ENCODE measurements around the gene HDHD3.
"Not testable (repeated sequence)": the region's sequence is repeated elsewhere in the genome, so short reads cannot be mapped to it uniquely, and the experiment has no call there.

The HDHD3 gene

DNA sequence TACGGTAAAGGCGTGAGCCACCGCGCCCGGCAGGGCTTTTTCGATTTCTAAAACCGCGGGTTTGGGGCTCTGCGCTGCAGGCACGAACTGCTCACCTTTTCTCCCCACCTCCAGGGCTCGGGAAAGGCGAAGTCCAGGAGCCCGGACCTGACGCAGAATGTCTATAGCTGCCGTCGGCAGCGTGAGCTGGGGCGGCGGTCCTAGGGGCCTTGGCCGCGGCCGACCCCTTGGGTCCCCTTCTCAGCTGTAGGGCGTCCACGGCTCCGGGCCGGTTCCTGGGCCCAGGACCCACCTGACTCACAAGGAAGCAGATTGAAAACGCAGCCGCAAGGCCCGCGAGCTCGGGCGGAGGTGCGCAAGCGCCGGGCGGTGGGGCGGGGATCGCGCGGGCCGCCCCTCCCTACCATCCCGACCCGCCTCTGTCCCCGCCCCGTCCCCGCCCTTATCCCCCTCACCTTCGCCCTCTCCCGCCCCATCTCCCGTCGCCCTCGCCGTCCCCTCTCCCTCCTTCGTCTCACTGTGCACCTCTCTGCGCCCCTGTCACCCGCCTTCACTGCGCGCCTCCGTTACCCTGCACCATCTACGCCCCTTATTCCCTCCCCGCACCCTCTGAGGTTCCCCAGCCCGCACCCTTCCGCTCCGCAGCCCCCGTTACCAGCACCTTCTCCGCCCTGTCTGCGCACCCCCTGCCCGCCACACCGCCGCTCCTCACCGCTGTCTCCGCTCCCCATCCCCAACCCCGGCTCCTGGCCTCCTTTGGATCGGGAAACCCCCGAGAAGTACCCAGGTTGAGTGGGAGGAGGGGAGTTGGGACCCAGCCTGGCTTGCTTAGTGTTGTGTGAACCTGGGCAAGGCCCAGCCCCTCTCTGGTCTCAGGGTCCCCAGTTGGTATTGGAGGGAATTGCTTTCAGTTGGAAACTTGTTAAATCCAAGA is at the start of gene HDHD3:
Gene HDHD3 (minus strand): TSS at position 353 of the 934 bp plus-strand sequence. CDS start 2,632 bp downstream, outside the sequence.
- peak; percentile 66 to 73 for DNase-seq (ENCODE audit: low read depth in 2 of 2)

DNA sequence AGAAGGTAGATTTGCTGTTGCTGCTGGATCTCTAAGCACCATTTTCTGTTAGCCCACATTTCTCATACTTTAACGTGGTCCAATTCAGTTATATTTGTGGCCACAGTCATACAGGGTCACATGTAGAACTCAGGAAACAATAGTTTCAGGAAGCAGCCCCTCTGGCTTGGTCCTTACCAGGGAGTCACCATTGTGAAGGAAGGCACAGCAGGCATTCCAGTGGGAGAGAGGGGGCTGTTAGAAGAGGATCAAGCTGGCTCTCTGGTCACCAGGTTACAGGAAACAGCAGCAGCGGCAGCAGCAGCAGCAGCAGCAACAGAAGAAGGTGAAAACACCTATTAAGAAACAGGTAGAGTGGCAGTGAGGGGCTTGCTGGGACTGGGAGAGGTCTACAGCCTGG is 48.3 kb upstream of the HDHD3 start:
- DNase-seq (ENCODE audit: low read depth in 2 of 2), result no peak

DNA sequence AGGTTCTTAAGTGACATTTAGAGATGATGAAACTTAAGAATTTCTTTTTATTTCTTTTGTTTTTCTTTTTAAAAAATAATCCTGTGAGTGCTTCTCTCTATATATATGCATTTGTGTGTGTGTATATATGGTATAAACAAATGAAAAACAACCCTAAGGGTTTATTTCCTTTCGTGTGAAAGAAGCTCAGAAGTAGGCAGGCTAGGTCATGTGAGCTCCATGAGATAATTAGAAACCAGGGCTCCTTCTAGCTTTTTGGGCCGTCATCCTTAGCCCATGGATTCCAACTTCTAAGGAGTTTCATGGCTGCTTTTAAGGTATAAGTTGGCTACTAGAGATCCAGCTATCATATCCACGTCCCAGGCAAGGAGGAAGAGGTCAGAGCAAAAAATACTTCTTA is 44.9 kb upstream of the HDHD3 start:
- DNase-seq (ENCODE audit: low read depth in 2 of 2), result no peak

- no peak for DNase-seq (ENCODE audit: low read depth in 2 of 2)
These were observed 40.6 kb upstream of the HDHD3 start for GRCh38 chr9:113417370-113417769.

DNA sequence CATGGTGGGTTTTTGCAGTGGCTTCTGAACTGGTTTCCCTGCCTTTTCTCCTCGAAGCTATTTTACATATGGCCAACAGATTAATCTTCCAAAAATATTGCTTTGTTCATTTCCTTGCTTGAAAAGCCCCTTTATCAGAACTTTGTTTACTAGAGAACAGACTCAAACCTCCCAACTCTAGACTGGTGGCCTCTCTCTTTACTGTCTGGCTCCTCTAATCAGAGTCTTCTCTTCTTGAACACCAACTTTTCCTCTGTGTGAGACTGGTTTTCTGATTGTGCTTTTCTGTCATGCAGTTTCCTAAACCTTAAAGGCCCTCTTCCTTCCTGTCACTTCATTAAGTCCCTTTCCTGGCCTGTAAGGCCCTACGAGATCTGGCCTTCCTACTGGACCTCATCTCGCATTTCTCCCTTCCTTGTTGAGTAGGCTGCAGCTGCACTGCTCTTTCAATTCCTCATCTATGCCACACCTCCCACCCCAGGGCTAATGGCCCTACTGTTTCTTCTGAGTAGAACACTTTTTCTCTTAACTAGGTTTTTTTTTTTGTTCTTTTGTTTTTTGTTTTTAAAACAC is 39.4 kb upstream of the HDHD3 start:
- no peak for DNase-seq (ENCODE audit: low read depth in 2 of 2)

DNA sequence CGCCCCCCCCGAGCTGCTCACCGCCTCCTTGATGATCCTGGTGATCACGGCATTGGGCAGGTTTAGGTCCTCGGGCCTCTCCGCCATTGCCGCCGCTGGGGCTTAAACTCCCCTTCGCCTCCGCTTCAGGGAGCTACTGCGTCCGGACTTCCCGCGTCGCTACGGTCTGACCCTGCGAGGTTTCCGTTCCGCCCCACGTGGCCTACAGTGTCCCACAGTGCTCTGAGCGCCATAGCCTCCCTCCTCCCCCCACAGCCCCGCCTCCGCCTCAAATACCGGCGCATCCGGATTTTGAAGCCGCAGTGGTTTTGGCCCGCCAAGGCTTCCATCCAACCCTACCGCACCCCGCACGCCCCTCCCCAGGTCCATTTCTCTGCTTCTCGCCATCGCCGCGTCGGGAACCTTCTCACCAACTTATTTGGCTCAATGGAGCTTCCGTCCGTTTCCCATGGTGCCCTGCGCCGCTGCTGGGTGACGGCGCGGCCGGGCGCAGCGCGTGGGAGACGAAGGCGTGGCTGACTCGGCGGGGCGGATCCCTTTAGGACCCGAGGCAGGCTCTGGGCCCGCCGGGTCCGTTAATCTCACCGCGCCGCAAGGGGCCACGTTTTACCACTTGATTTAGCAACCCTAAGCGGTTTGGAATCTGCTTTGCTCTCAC is 33.5 kb upstream of the HDHD3 start, which contains the start of the genes C9orf43 and POLE3:
Gene C9orf43 (plus strand): TSS at position 541 of the 658 bp plus-strand sequence. CDS start 2,747 bp downstream, outside the sequence.
Gene POLE3 (minus strand): TSS at position 469 of the 658 bp plus-strand sequence. CDS start 382 bp downstream, at position 87.
- DNase-seq (ENCODE audit: low read depth in 2 of 2), result peak; percentile 92 to 95

- DNase-seq (ENCODE audit: low read depth in 2 of 2), result no peak
These were observed 33.1 kb upstream of the HDHD3 start for GRCh38 chr9:113409883-113410206.

DNA sequence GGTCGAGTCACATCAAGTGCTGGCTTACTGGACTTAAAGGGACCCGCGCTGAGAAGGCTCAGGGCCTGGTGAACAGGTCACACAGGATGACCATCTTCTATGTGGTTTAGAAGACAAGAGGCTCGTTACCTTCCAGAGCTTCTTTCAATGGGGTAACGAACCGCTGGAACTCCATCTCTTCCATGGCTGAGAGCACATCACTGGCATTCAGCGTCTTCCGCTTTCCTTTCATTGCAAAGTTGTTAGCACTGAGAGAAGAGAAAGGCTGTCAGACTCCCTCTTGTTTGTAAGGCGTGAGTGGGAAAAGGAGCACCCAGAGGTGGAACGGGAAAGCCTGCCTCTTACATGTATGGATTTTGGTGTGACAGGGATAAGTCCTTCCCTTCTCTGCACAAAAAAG is 32.7 kb upstream of the HDHD3 start:
- no peak for DNase-seq (ENCODE audit: low read depth in 2 of 2)

- DNase-seq (ENCODE audit: low read depth in 2 of 2), result peak; percentile 23 to 37
These were observed 30.2 kb upstream of the HDHD3 start for GRCh38 chr9:113406873-113407511.

DNA sequence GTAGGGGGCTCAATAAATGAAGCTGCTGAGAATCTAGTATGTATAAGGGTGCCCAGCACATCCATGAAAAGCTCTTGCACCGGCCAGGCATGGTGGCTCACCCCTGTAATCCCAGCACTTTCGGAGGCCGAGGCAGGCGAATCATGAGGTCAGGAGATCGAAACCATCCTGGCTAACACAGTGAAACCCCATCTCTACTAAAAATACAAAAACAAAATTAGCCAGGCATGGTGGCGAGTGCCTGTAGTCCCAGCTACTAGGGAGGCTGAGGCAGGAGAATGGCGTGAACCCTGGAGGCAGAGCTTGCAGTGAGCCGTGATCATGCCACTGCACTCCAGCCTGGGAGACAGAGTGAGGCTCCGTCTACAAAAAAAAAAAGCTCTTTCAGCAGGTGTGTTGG is 29.6 kb upstream of the HDHD3 start:
- DNase-seq (ENCODE audit: low read depth in 2 of 2), result not testable (repeated sequence)

DNA sequence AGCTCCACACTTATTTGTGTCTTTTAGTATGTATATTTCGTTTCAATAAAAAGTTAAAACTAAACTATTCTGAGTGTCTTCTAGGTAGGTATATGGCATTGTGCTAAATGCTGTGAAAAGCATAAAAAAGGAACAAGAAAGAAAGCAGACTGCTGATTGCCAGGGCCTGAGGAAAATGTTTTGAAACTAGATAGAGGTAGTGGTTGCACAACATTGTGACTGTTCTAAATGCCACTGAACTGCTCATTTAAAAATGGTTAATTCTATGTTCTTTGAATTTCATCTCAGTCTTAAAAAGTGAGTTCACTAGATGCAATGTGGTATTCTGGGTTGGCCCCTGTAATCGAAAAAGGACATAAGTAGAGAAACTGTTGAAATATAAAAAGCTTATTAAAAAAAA is 26.9 kb upstream of the HDHD3 start:
- no peak for DNase-seq (ENCODE audit: low read depth in 2 of 2)

DNA sequence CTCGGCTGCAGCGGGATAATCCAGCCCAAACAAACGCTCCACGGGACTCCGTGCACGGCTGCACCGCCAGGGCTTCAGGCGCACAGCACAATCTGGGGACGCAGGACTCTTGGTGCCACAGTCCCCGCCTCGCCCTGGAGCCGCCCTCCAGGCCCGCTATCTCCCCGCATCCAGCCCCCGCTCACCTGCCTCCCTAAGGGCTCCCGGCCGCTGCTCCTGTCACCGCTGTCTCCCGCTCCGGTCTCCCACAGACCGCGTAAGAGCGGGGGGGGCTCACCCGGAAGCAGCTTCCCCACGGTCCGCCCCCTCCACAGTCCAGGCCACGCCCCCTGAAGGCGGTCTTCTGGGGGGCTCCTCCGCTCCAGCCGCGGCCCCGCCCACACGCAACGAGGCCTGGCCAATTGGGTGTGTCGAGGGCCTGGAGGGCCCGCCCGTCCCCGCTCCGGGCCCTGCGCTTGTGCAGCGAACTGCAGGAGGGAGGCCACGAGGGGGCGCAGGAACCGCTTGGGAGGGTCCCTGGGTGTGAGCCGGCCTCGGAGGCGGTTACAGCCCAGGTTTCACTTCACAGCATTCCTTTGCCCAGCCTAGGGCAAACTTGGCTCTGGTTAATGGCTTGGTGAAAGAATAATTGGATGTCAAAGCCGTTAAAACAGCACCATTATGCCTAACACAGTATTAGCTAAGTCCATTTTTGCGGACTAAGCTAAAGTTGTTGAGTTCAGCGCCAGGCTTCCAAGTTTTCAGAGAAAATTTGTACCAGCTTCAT is 24.4 kb upstream of the HDHD3 start, which contains the start of gene ALAD:
Gene ALAD (minus strand): TSS at position 258 of the 766 bp plus-strand sequence. CDS start 7,725 bp downstream, outside the sequence.
- peak; percentile 99 for DNase-seq (ENCODE audit: low read depth in 2 of 2)

- DNase-seq (ENCODE audit: low read depth in 2 of 2), result no peak
These were observed 22.9 kb upstream of the HDHD3 start for GRCh38 chr9:113399646-113400200.

- DNase-seq (ENCODE audit: low read depth in 2 of 2), result no peak
These were observed 22.0 kb upstream of the HDHD3 start for GRCh38 chr9:113398796-113399195.

- DNase-seq (ENCODE audit: low read depth in 2 of 2), result no peak
These were observed 20.4 kb upstream of the HDHD3 start for GRCh38 chr9:113397203-113397631.

DNA sequence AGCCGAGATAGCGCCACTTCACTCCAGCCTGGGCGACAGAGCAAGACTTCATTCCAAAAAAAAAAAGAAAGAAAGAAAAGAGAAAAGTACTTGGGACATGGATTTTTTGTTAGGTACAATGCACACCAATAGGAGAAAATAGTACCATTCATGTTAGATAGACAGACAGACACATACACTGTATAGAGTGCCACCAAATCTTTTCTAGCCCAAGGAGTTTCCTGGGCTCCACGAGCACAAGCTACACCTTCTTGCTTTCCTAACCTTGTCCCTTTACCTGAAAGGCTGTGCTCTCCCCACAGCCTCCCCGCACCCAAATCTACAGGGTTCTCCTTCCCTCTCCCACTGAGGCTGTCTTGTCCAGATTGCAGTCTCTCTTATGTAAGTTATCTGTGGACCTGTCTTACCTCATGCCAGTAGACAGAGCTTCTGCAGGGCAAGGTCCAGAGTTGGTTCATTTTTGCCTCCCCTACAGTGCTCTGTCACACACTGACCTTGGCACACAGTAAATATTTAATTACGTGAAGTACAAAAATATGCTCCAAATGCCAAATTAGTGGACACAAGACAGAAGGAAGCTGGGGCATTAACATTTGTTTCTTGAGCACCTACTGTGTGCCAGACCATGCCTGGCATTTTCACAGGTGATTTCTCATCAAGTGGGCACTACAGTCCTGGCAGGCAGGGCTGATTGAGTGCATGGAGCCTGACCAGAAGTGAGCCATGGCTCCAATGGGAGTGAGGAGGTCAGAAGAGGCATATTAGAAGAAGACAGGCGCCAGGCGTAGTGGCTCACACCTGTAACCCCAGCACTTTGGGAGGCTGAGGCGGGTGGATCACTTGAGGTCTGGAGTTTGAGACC is 18.4 kb upstream of the HDHD3 start:
- no peak for DNase-seq (ENCODE audit: low read depth in 2 of 2)

GRCh38 chr9:113393281-113393680 is 16.5 kb upstream of the HDHD3 start:
- DNase-seq (ENCODE audit: low read depth in 2 of 2), result no peak

- DNase-seq (ENCODE audit: low read depth in 2 of 2), result no peak
These were observed 15.1 kb upstream of the HDHD3 start for GRCh38 chr9:113391917-113392316.

DNA sequence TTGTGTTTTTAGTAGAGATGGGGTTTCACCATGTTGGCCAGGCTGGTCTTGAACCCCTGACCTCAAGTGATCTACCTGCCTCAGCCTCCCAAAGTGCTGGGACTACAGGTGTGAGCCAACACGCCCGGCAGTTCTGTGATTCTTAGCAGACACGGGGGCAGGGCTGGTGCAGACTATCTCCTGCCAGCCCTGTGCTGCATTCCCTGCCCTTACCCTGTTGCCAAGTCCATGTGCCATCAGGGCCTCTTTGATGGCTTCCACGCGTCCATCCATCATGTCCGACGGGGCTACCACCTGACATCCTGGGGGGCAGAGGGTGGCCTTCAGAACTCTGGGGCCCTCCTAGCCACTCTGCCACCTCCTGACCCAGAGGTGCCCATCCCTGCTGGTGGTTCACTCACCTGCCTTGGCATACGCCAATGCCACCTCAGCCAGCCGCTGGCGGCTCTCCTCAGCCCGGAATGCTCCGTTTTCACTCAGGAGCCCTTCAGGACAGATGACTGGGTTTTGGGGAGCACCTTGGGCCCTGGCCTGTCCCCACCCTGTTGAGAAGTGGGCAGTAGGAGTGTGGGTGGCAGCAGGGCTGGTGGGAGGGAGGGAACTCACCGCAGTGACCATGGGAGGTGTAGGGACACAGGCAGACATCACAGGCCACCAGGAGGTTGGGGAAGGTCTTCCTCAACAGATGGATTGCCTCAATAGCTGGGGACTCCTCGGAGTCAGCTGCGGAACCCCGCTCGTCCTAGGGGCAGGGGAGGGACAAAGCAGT is 13.6 kb upstream of the HDHD3 start:
- DNase-seq (ENCODE audit: low read depth in 2 of 2), result no peak

All from activated CD4-positive, alpha-beta T cell treated with anti-CD3 and anti-CD28 coated beads for 24 hours (primary cell).